GM12873 (cell line): ENCODE results near the gene DTNB.

Experiments
- TF ChIP-seq, protein P1 (sequence below): IDR thresholded peaks from 2 replicates; pipeline ENCODE4 v1.5.1; 2012; ENCODE audit warnings: low read depth, mild to moderate bottlenecking, moderate library complexity, low read length, control low read depth; ENCODE audit not compliant: insufficient read depth; ENCODE audit errors: missing control alignments

Gene DTNB

GRCh38 chr2:25585189-25585588 lies 88.2 kb downstream of the DTNB start:
- TF ChIP-seq, protein P1, sequence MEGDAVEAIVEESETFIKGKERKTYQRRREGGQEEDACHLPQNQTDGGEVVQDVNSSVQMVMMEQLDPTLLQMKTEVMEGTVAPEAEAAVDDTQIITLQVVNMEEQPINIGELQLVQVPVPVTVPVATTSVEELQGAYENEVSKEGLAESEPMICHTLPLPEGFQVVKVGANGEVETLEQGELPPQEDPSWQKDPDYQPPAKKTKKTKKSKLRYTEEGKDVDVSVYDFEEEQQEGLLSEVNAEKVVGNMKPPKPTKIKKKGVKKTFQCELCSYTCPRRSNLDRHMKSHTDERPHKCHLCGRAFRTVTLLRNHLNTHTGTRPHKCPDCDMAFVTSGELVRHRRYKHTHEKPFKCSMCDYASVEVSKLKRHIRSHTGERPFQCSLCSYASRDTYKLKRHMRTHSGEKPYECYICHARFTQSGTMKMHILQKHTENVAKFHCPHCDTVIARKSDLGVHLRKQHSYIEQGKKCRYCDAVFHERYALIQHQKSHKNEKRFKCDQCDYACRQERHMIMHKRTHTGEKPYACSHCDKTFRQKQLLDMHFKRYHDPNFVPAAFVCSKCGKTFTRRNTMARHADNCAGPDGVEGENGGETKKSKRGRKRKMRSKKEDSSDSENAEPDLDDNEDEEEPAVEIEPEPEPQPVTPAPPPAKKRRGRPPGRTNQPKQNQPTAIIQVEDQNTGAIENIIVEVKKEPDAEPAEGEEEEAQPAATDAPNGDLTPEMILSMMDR = no peak

DNA sequence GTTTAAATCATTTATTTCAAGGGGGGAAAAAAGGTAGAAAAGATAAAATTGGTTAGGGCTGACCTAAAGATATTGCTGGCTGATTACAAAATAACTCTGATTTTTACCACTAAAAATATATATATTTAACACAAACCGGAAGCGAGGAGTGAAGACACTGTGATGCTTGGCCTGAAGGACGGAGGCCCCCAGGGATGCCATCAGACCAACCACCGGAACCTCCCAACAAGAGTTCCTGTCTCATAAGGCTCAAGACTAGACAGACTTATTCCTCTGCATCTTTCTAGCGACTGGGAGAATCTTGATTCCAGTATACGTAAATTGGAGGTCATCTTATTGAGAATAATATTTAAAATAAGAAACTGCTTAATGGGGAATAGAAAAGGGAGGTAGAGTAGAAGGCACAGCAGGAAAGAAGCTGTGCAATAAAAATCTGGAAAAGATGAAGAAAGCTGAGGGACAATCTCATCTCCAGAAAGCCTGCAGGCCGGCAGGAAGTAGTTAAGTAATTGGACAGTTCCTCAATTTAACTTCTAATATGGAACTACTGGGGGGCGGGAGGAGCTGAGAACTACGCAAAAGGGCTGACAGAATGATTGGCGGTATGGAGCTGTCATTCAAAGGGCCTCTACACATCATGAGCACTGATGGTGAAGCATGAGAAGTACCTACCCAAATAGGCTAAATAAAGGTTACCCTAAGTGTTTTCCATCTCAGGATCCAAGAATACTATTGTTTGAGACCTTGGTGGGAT lies 91.1 kb downstream of the DTNB start:
- TF ChIP-seq, protein P1 = no peak

DNA sequence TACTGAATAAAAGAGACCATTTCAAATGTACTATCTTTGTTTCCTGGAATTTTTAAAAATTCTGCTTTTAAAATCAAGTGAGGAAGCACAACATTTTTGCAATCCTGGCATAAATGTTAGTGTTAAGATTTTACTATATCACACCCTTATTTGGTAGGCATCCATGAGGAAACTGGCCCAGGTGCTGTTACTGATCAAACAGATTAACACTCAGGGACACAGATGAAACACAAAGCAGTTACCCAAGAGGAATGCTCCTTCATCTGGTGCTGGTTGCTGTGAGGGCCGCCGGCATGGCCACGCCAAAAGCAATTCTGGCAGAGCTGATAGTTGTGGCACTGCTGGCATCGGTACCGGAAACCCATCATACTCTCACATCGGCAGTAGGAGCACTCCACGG lies 96.8 kb downstream of the DTNB start:
- TF ChIP-seq, protein P1 = no peak

DNA sequence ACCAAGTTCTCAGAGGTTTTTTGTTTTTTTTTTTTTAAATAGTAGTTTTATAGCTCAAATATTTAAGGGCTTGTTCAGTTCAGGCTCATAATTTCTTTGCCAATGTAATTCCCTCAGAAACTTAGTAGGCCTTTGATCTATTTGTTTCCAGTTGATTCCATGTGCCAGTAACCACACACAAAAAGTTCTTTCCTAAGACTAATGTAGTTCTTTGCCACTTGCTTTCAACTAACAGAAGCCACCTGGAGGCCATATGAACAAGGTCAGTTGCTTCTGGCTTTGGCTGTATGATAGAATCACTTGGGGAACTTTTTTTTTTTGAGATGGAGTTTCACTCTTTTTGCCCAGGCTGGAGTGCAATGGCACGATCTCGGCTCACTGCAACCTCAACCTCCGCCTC lies 100.7 kb downstream of the DTNB start:
- TF ChIP-seq, protein P1 = peak; percentile 26

DNA sequence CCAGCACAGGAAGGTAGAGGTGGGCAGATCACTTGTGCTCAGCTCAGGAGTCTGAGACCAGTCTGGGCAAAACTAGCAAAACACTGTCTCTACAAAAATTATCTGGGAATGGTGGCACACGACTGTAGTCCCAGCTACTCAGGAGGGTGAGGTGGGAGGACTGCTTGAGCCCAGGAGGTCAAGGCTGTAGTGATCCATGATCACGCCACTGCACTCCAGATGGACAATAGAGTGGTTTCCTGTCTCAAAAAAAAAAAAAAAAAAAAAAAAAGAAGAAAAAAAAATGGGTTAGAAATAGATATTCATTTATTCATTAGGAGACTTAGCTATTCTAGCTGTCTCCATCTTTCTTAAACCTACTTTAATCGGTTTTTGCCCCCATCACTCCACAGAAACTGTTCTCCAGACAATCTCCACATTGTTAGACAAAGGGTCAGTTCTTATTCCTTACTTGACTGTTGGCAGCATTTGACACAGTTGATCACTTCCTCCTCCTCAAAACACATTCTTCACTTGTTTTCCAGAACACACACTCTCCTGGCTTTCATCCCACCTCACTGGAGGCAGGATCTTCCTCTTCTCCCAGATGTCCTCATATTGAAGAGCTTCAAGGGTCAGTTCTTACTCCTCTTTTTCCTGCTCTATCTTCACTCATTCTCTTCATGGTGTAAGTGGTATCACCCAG lies 103.1 kb downstream of the DTNB start:
- TF ChIP-seq, protein P1 = no peak

GRCh38 chr2:25567406-25567805 lies 106.0 kb downstream of the DTNB start:
- TF ChIP-seq, protein P1 = peak; percentile 51

DNA sequence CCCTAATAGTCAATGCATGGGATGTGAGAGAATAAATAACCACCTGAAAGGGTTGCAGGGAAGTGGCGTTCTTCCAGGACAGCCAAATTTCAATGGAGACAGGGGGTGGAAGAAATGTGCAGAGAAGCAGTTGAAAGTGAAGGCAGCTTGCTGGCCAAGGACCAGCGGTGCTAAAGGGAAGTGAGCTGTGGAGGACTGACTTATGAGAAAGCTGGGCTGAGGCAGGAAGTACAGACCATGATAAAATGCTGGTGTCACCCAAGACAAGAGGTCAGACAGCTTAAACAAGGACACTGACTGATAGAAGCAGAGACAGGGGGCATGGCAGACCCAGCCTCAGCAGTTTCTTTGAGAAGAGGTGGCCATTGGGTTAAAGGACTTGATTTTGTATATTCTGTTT lies 106.7 kb downstream of the DTNB start:
- TF ChIP-seq, protein P1 = no peak
